GM12864 (cell line): ENCODE measurements around the gene DLD.

Source experiments
- DNase-seq: peaks from one replicate; pipeline ENCODE4 v3.0.0-alpha.2; 2011; ENCODE audit warnings: low read depth
- H3K4me3 ChIP-seq: 2 replicates; pipeline ENCODE4 v1.5.1; 2011; ENCODE audit warnings: mild to moderate bottlenecking, low read depth, low read length, control low read depth
- TF ChIP-seq, protein P1 (sequence below): IDR thresholded peaks from 2 replicates; pipeline ENCODE4 v1.5.1; 2011; ENCODE audit warnings: low read depth, mild to moderate bottlenecking, moderate library complexity, low read length, control low read depth, inconsistent platforms; ENCODE audit errors: missing control alignments

Gene DLD

DNA sequence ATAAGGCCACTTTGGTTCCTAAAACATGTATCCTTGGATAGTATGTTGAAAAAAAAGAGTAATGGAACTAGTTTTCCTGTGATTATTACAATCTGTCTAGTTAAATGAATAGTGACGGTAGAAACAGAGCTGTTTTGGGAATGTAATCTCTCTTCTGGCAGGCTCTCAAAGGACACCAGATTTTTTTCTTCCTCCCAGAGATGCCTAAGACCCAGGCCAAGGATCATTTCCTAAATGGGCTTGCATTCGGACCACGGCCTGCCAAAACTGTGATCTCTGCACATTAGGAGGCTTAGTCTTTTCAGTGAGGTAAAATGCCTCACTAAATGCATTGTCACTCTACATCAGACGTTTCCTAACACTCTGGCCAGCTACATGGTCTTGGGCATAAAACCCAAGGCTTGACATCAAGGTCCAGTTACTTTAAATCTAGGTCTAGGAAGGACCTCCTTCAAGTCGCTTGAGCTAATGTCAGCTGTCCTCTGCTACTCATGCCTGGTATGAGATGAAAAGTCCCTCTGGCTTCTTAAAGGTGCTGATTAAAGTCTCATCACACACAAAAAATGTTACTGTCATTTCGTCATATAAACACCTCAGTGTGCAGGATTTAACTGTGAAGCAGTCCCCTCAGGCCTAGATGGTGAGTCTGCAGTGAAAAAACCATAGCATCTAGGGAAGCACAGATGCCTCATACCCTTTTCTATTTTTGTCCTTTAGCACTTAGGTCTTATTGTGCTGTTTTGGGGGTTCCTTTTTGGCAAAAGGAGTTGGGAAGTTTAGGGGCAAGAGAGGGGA, 47.7 kb downstream of the DLD start:
- TF ChIP-seq, protein P1, sequence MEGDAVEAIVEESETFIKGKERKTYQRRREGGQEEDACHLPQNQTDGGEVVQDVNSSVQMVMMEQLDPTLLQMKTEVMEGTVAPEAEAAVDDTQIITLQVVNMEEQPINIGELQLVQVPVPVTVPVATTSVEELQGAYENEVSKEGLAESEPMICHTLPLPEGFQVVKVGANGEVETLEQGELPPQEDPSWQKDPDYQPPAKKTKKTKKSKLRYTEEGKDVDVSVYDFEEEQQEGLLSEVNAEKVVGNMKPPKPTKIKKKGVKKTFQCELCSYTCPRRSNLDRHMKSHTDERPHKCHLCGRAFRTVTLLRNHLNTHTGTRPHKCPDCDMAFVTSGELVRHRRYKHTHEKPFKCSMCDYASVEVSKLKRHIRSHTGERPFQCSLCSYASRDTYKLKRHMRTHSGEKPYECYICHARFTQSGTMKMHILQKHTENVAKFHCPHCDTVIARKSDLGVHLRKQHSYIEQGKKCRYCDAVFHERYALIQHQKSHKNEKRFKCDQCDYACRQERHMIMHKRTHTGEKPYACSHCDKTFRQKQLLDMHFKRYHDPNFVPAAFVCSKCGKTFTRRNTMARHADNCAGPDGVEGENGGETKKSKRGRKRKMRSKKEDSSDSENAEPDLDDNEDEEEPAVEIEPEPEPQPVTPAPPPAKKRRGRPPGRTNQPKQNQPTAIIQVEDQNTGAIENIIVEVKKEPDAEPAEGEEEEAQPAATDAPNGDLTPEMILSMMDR = no peak
- no peak overlapping the region for H3K4me3 ChIP-seq
- DNase-seq = no peak

DNA sequence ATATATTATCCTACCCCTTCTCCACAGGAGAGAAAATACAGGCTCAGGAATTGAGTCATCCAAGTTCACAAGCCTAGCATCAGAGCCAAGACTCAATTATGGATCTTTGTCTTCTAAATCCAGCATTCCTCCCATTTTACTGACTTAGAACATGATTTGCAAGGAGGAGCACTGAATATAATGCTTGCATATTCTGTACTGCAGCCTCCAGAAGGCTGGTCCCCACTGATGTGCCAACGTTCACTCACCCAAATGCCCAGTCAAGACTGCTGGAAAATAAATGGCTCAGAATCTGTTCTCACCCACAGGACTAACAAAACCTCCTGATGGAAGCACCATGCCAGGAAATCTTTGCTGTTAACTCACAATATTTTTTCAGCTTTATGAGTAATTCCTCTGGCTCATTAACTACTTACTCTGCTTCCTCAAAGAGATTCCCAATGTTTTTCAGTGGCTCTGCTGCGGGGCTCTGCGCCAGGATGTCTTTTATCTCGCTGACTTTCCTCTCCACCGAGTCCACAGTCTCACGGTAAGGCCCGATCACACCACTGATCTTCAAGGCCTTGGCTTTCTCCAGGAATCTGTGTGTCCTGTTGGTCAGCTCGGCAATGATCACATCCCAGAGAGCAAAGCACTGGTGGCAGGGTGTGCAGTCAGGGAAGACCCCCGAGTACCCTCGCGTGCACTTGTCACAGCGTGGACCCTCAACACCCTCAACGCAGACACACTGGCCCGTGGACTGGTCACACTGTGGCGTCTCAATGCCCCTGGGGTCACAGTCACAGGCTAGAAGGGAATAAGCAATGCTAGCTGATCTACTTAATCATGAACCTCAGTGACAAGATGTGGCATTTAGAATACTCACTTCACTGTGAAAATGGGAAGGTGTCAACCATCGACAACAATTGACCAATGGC, 48.8 kb downstream of the DLD start:
- TF ChIP-seq, protein P1 = no peak
- no peak overlapping the region for H3K4me3 ChIP-seq
- DNase-seq = no peak

DNA sequence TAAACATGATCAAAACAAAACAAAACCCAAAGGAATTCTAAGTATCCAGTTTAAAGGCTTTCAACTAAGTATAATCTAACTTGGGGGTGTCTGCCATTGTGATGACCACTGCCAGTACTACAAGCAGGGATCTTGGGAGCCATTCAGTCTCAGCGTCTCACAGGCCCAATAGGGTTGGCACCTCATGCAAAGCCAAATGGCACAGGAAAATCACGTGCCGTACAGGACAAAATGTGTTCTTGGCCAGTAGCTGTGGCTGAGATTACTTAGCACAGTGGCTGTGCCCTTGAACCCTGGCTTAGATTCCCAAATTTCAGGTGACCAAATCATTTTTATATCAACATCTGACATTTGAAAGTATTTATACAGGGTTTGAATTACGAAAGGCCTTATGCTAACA, 50.0 kb downstream of the DLD start:
- no peak for DNase-seq
- TF ChIP-seq, protein P1 = no peak
- no peak overlapping the region for H3K4me3 ChIP-seq

DNA sequence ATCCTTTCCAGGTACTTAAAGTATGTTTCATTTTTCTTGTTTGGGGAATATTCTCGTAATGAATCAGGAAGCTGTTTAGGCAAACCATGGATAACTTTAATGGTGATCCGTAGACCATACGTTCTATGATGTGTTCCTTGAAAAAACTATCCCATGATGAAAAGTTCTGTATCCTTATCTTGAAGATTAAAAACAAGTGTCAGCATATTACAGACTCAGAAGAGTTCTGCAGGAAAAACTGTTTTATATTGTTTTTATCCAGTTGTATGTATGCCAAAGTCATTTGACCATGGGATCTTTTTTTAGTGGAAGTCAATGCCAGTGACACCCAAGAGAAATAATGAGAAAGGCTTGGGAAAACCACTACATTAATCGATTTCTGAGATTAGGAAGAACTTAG, 52.0 kb downstream of the DLD start:
- H3K4me3 ChIP-seq = no peak overlapping the region
- TF ChIP-seq, protein P1 = no peak
- DNase-seq = no peak

DNA sequence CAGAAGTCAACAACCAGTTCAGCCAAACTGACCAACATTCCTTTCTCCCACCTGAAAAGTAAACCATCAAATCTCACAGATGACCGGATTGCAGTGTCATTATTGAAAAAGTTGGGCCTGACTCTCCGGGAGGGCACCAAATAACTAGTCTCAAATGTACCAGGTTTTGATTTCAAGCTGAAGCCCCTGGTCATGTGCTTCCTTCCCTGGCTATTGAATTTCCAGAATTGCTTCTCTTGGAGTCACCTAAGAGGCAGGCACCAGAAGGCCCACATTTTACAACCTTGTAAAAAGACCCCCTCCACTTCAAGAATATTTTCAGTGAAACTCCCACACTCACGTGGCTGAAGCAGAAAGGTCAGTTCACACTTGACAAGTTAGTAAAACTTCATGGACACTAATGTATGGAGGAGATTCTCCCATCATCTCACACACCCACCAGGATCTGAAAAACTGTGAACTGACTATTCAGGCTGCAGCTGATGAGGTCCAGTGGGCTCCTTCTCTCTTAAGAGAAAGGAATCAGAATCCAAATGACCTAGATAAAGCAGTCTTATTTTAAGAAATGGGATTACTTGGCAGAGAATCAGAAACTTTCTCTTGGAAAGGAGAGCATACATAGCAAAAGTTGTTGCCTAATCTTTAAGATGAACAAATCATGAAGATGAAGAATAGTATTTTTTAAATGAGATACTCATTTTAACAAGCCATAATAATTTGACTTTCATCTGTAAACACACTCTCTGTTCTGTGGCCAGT, 53.6 kb downstream of the DLD start:
- TF ChIP-seq, protein P1 = no peak
- H3K4me3 ChIP-seq = no peak overlapping the region
- no peak for DNase-seq

DNA sequence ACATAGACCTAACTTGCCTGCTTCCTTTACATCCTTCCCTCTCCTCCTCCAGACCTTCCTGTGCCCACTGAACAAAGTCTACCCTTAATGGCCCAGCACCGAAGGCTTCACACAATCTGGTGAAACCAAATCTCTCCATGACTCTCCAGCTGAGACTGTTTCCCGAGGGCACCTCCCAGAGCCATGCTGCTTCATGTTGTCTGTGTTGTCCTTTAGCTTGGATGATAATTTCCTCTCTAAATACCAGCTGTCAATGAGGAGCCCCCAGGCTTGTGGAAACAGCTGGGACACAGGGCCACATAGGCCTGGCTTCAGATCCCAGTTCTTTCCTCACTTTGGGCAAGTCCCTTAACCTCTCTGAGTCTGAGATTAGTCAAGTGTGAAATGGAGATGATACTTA, 54.3 kb downstream of the DLD start:
- DNase-seq = no peak
- TF ChIP-seq, protein P1 = no peak
- no peak overlapping the region for H3K4me3 ChIP-seq
